H1 (cell line): ENCODE results near the gene FABP7. TPM values are rescaled to one million over a fixed set of nuclear protein-coding genes. Genes with fewer than 3 reads are reported as not detected.

Experiments
- CTCF ChIA-PET: fragments of 300-600 bp; sonication (Branson Sonifier 250); formaldehyde crosslinking; loops from one replicate; lab custom pipeline; 2021; ENCODE audit not compliant: partially characterized antibody; lab: Charles Lee
- POLR2A ChIA-PET: fragments of 300-600 bp; sonication (Branson Sonifier 250); formaldehyde crosslinking; loops from one replicate; lab custom pipeline; 2021; ENCODE audit warnings: inconsistent platforms; ENCODE audit not compliant: partially characterized antibody; lab: Charles Lee
- DNase-seq, 2 experiments: peaks; one replicate each; pipeline versions ENCODE4 v3.0.0 to v3.0.0-alpha.2; 2010 to 2022; ENCODE audit warnings: low spot score in 2 of 2, low read depth in 1 of 2, mixed read lengths in 1 of 2
- FAIRE-seq: peaks from 2 replicates; lab custom pipeline; 2011; peaks lifted over from hg19 to GRCh38; lab: Jason Lieb, UNC
- H2AFZ ChIP-seq: 2 replicates; pipeline ENCODE4 v1.8.1; 2012; ENCODE audit warnings: low read length, inconsistent platforms
- H2AK5ac ChIP-seq: 2 replicates; pipeline ENCODE4 v1.6.1; 2013; ENCODE audit warnings: low read depth, low read length
- H2BK120ac ChIP-seq: replicated peaks from 2 replicates; pipeline ENCODE3; 2013; ENCODE audit warnings: low read depth, low read length, inconsistent platforms
- H2BK12ac ChIP-seq: 2 replicates; pipeline ENCODE4 v1.6.1; 2013; ENCODE audit warnings: low read depth, low read length
- H2BK15ac ChIP-seq: 2 replicates; pipeline ENCODE4 v1.6.1; 2013; ENCODE audit warnings: low read length
- H2BK20ac ChIP-seq: 2 replicates; pipeline ENCODE4 v1.6.1; 2013; ENCODE audit warnings: low read length
- H2BK5ac ChIP-seq: 2 replicates; pipeline ENCODE4 v1.6.1; 2013; ENCODE audit warnings: low read depth, low read length
- H3K14ac ChIP-seq: 2 replicates; pipeline ENCODE4 v1.6.1; 2013; ENCODE audit warnings: inconsistent platforms; ENCODE audit not compliant: insufficient read length
- H3K18ac ChIP-seq: 2 replicates; pipeline ENCODE4 v1.6.1; 2013; ENCODE audit warnings: low read length; ENCODE audit errors: extremely low read depth
- H3K23ac ChIP-seq: 2 replicates; pipeline ENCODE4 v1.6.1; 2013; ENCODE audit warnings: inconsistent platforms; ENCODE audit not compliant: insufficient read length
- H3K23me2 ChIP-seq: 2 replicates; pipeline ENCODE4 v1.6.1; 2013; ENCODE audit warnings: low read depth, low read length
- H3K27ac ChIP-seq: 2 replicates; pipeline ENCODE4 v1.6.1; 2011; ENCODE audit warnings: low read depth, low read length, inconsistent platforms
- H3K27me3 ChIP-seq, 4 experiments: replicated peaks in 1 of 4; 1 replicate in 1 of 4; 2 replicates in 3 of 4; pipeline versions ENCODE4 v1.6.1 to v1.8.1; 2011 to 2013; ENCODE audit warnings: low read length in 3 of 4, mild to moderate bottlenecking in 3 of 4, inconsistent platforms in 2 of 4, mixed read lengths in 2 of 4, moderate library complexity in 1 of 4; ENCODE audit not compliant: control insufficient read depth in 3 of 4, insufficient read depth in 3 of 4; ENCODE audit errors: extremely low read depth in 1 of 4
- H3K36me3 ChIP-seq, 4 experiments: 2 replicates each; pipeline versions ENCODE4 v1.6.1 to v1.8.1; 2011 to 2013; ENCODE audit warnings: mild to moderate bottlenecking in 4 of 4, low read length in 3 of 4, moderate library complexity in 2 of 4, control low read depth in 1 of 4, inconsistent platforms in 1 of 4; ENCODE audit not compliant: insufficient read depth in 4 of 4, control insufficient read depth in 2 of 4
- H3K4ac ChIP-seq: replicated peaks from 2 replicates; pipeline ENCODE3; 2013; ENCODE audit warnings: low read length, low read depth, mixed read lengths, inconsistent platforms; ENCODE audit not compliant: insufficient read length
- H3K4me1 ChIP-seq, 4 experiments: replicated peaks in 1 of 4; 1 replicate in 1 of 4; 2 replicates in 3 of 4; pipeline versions ENCODE4 v1.6.1 to v1.8.1; 2011 to 2013; ENCODE audit warnings: low read length in 3 of 4, inconsistent platforms in 2 of 4, mixed read lengths in 1 of 4; ENCODE audit not compliant: insufficient read depth in 4 of 4, control insufficient read depth in 3 of 4
- H3K4me2 ChIP-seq, 2 experiments: 2 replicates each; pipeline versions ENCODE4 v1.6.1 to v1.8.1; 2011 to 2013; ENCODE audit warnings: low read depth in 2 of 2, low read length in 2 of 2, control low read depth in 1 of 2, inconsistent platforms in 1 of 2, mild to moderate bottlenecking in 1 of 2; ENCODE audit not compliant: insufficient read depth in 1 of 2
- H3K4me3 ChIP-seq, 4 experiments: fragments of 200-600, 300-600 bp in 1 of 4; sonication (generic), shearing (Covaris generic), sonication (Bioruptor Twin) in 1 of 4; 2 replicates each; pipeline versions ENCODE4 v1.5.1 to v1.8.1; 2011 to 2016; ENCODE audit warnings: low read length in 4 of 4, low read depth in 3 of 4, control low read depth in 2 of 4, inconsistent platforms in 2 of 4, mild to moderate bottlenecking in 2 of 4, mixed read lengths in 1 of 4, moderate library complexity in 1 of 4; ENCODE audit not compliant: insufficient read depth in 2 of 4; ENCODE audit errors: extremely low read depth in 1 of 4
- H3K56ac ChIP-seq: replicated peaks from 2 replicates; pipeline ENCODE3; 2013; ENCODE audit warnings: low read depth, mild to moderate bottlenecking, mixed read lengths, low read length, inconsistent platforms; ENCODE audit not compliant: insufficient read length
- H3K79me1 ChIP-seq: 2 replicates; pipeline ENCODE4 v1.6.1; 2013; ENCODE audit warnings: low read depth, low read length, control low read depth
- H3K79me2 ChIP-seq, 2 experiments: 2 replicates each; pipeline versions ENCODE4 v1.6.1 to v1.8.1; 2012 to 2013; ENCODE audit warnings: low read length in 2 of 2, mild to moderate bottlenecking in 2 of 2, inconsistent platforms in 1 of 2; ENCODE audit not compliant: insufficient read depth in 2 of 2, control insufficient read depth in 1 of 2
- H3K9ac ChIP-seq, 4 experiments: replicated peaks in 1 of 4; 1 replicate in 1 of 4; 2 replicates in 3 of 4; pipeline versions ENCODE4 v1.6.1 to v1.8.1; 2011 to 2013; ENCODE audit warnings: low read depth in 3 of 4, low read length in 3 of 4, control low read depth in 2 of 4, mild to moderate bottlenecking in 2 of 4, moderate library complexity in 2 of 4, inconsistent platforms in 1 of 4; ENCODE audit errors: extremely low read depth in 1 of 4
- H3K9me3 ChIP-seq, 2 experiments: 2 replicates each; pipeline versions ENCODE4 v1.6.1 to v1.8.1; 2012 to 2013; ENCODE audit warnings: mild to moderate bottlenecking in 2 of 2, moderate library complexity in 2 of 2, control low read depth in 1 of 2, inconsistent platforms in 1 of 2, low read depth in 1 of 2, low read length in 1 of 2, mixed read lengths in 1 of 2; ENCODE audit not compliant: insufficient read depth in 2 of 2
- H4K20me1 ChIP-seq, 2 experiments: replicated peaks in 1 of 2; 2 replicates each; pipeline versions ENCODE3 to v1.8.1; 2011 to 2013; ENCODE audit warnings: inconsistent platforms in 2 of 2, low read length in 2 of 2, mild to moderate bottlenecking in 1 of 2; ENCODE audit not compliant: insufficient read depth in 2 of 2, control insufficient read depth in 1 of 2
- H4K5ac ChIP-seq: 2 replicates; pipeline ENCODE4 v1.6.1; 2013; ENCODE audit warnings: low read length, low read depth, mixed read lengths, inconsistent platforms; ENCODE audit not compliant: insufficient read length
- H4K8ac ChIP-seq: 2 replicates; pipeline ENCODE4 v1.8.0; 2013; ENCODE audit warnings: mild to moderate bottlenecking, moderate library complexity, low read length, inconsistent platforms; ENCODE audit not compliant: insufficient read depth; ENCODE audit errors: extremely low read depth
- H4K91ac ChIP-seq: replicated peaks from 2 replicates; pipeline ENCODE3; 2013; ENCODE audit warnings: low read length, mixed read lengths, inconsistent platforms; ENCODE audit not compliant: insufficient read length
- GTF2F1 ChIP-seq: IDR thresholded peaks from 2 replicates; pipeline ENCODE4 v1.6.1; 2012; ENCODE audit warnings: low read depth, low read length, improper control_type of control experiment, borderline replicate concordance
- JUN ChIP-seq: IDR thresholded peaks from 2 replicates; pipeline ENCODE4 v1.6.1; 2011; ENCODE audit warnings: low read depth, mild to moderate bottlenecking, improper control_type of control experiment, low read length
- KDM4A ChIP-seq: IDR thresholded peaks from one replicate; pipeline ENCODE4 v1.7.1; 2012; ENCODE audit warnings: low read depth, mild to moderate bottlenecking, moderate library complexity, low read length, inconsistent platforms; ENCODE audit not compliant: severe bottlenecking
- NRF1 ChIP-seq: IDR thresholded peaks from 2 replicates; pipeline ENCODE4 v1.6.1; 2011; ENCODE audit warnings: mild to moderate bottlenecking, low read depth, low read length, improper control_type of control experiment
- RXRA ChIP-seq: IDR thresholded peaks from 2 replicates; pipeline ENCODE4 v1.6.1; 2011; ENCODE audit warnings: low read depth, mild to moderate bottlenecking, low read length, moderate library complexity; ENCODE audit not compliant: insufficient read depth
- SRF ChIP-seq: IDR thresholded peaks from 2 replicates; pipeline ENCODE4 v1.6.1; 2011; ENCODE audit warnings: mild to moderate bottlenecking, low read depth, low read length, moderate library complexity
- TBP ChIP-seq: IDR thresholded peaks from 2 replicates; pipeline ENCODE4 v1.6.1; 2011; ENCODE audit warnings: low read depth, low read length, improper control_type of control experiment
- WGBS, 2 experiments: shearing (Covaris generic) in 1 of 2; methylation state at CpG; one replicate each; pipeline versions ENCODE4 v1.1.6 to v1.1.7; 2013 to 2015; ENCODE audit warnings: low lambda C conversion rate in 2 of 2, mixed read lengths in 2 of 2, inconsistent platforms in 1 of 2, low coverage in 1 of 2, missing lambda C conversion rate in 1 of 2; ENCODE audit not compliant: insufficient replicate concordance in 2 of 2, insufficient coverage in 1 of 2, insufficient read length in 1 of 2; ENCODE audit errors: extremely low coverage in 1 of 2, missing lambda C conversion rate in 1 of 2; 5-methylcytosine and 5-hydroxymethylcytosine counted together
- polyA plus RNA-seq, 7 experiments: library from polyadenylated mRNA; depleted of rRNA in 3 of 7; stranded (reverse) in 5 of 7; unstranded in 2 of 7; fragments of >200 nt in 5 of 7; fragments of 200-250 nt in 2 of 7; gene quantifications; 1 replicate in 5 of 7; 2 replicates in 1 of 7; 4 replicates in 1 of 7; pipeline versions ENCODE4 v1.2.1 to v1.2.3, GENCODE V29; 2011 to 2013; ENCODE audit warnings: missing spikeins in 2 of 7, mixed read lengths in 2 of 7
- total RNA-seq: library from RNA; stranded (reverse); fragmentation: NEBNext Ultra II Directional; extraction: Animal tissue kit (Norgen Biotek cat#: 25700); gene quantifications from 2 replicates; pipeline ENCODE4 v1.2.1, GENCODE V29; 2021

The FABP7 gene
- total and polyA plus RNA-seq, 2 of the 8 experiments (the other 6 are each of a cell fraction or from before 2014, with no cell fraction given) = 10.6 to 13.1 TPM

- Histone ChIP-seq H3K4me1 (peaks cover 0 to 14% (median 9%) of the 10 kb centered on the region in 4 experiments; a peak in 4 of 7 replicates), H4K8ac (no peak overlapping the region), H4K91ac (peak overlapping the region; percentile 90), H2AFZ (peak overlapping the region; percentile 77), H3K9ac (no peak overlapping the region), H3K4ac (no peak overlapping the region), H4K20me1 (no peaks in the 10 kb centered on the region), H3K79me2 (no peaks in the 10 kb centered on the region), H4K5ac (no peak overlapping the region), H3K27me3 (no peaks in the 10 kb centered on the region), H2AK5ac (no peak overlapping the region), H3K4me2 (no peak overlapping the region), H3K4me3 (no peak overlapping the region), H3K9me3 (no peaks in the 10 kb centered on the region), H3K27ac (no peak overlapping the region), H3K56ac (no peak overlapping the region), H3K23me2 (no peaks in the 10 kb centered on the region), H2BK120ac (no peak overlapping the region), H2BK15ac (no peak overlapping the region), H2BK20ac (no peak overlapping the region), H3K36me3 (no peaks in the 10 kb centered on the region), H3K23ac (no peak overlapping the region), H3K79me1 (no peaks in the 10 kb centered on the region), H2BK5ac (no peak overlapping the region; the same call in 1 of the 2 replicates), H3K14ac (no peak overlapping the region), H2BK12ac (peak overlapping the region; percentile 65), H3K18ac (no peak overlapping the region; the same call in 1 of the 2 replicates)
- 89% methylated on average over 7 of the region's 7 CpGs; no CpG with 5 or more reads in 1 of the 2 experiments for WGBS, 2 experiments
- ChIA-PET POLR2A (no interaction called here), CTCF (interaction anchor here (0.9 to 1.3 kb wide), 3 partner anchors 53 to 100 kb away, joined by 3 to 5 read pairs (median 3); partner anchors contain the start of gene FABP7)
- DNase-seq (no peak), FAIRE-seq (no peak)
- TF ChIP-seq JUN (no peak), TBP (peak; percentile 63), SRF (no peak), NRF1 (no peak), RXRA (no peak), KDM4A (no peak), GTF2F1 (no peak)
These were observed 53.5 kb downstream of the FABP7 start for GRCh38 chr6:122833021-122833491.
